GM21390 (cell line): Measurements from ENCODE around the gene NDUFAF3.
A peak's percentile ranks its signal among the peaks of the same experiment; 100 is the strongest.
"Not testable (repeated sequence)": the region's sequence is repeated elsewhere in the genome, so short reads cannot be mapped to it uniquely, and the experiment has no call there.

ENCODE experiments used
- ATAC-seq: cut with Tn5 transposase; IDR thresholded peaks from one replicate; pipeline ENCODE4 v1.9.1; 2021; ENCODE audit not compliant: unreplicated experiment

Gene NDUFAF3

DNA sequence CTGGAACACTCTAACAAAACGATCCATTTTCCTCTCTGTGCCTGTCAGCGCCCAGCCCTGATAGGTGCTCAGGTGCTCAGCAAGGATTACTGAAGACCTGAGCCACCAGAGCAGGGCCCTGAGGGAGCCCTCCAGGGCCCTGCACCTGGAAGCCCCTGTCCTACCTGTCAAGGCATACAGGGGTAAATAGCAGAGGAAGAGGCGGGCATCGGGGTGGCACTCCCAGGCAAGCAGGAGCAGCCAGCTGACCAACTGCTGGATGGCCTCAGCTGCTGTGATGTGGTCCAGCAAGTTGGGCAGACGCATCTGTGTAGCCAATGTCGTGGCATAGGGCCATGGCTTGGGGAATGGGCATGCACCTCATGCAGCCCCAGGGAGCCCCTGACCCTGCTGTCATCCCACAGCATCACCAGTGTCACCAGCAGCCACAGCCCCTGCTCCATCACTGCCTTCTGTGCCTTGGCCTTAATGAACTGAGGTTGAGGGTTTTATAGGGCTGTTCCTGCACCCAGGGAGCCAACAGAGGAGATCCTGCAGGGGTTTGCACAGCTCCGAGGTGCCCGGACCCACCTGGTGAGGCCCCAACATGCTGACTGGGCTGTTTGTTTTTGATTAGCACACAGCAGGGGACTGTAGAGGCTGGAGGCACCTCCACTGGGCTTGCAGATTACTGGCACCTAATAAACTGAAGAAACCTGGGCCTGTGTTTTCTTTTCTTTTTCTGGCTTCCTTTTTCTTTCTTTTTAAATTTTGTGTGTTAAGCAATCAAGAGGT is 22.6 kb upstream of the NDUFAF3 start:
- no peak for ATAC-seq

DNA sequence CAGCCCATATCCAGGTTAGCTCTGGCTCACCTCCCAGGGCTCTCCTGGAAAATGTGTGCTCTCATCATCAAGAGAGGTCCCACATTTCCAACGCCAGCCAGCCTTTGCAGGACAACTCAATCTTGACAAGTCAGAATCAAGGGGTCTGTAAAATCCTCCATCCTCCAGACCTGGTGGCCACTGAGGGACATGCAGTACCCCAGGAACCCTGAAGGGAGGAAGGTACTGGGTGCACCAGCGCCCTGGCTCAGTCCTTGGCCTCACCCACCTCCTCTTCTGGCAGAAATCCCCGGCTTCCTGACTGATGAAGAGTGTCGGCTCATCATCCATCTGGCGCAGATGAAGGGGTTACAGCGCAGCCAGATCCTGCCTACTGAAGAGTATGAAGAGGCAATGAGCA is 20.8 kb upstream of the NDUFAF3 start:
- ATAC-seq = no peak

DNA sequence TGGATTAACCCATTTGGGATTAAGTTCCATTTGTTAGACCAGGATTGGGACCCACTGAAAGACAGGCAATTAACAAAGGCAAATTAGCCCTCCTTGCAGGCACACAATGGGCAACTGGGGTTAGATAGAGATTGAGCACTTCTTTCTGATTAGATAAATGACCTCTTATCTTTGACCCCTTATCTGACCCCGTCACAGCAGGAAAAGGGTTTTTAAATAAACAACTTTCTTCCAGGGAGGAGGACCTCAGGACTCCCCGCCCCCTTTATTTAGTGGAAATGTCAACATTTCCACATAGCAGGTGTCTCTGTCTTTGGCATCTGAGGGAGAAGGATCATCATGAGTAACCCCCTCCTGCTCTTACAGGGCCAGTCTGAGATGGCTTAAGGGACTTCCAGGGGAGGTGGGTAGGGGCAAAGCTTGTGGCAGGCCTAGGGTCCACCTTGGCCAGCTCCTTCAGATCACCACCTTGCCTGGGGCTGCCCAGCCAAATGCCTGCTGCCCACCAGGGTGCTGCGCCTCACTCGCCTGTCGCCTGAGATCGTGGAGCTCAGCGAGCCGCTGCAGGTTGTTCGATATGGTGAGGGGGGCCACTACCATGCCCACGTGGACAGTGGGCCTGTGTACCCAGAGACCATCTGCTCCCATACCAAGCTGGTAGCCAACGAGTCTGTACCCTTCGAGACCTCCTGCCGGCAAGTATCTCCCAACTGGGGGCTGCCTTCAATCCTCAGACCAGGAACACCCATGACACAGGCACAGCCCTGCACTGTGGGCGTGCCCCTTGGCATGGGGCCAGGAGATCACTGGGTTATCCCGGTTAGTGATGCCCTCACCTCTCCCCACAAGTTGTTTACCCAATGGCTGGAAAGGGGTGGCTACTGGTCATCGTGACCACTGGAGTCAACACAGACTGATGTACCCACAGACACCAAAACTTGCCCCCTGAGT is 17.3 kb upstream of the NDUFAF3 start:
- ATAC-seq = no peak

DNA sequence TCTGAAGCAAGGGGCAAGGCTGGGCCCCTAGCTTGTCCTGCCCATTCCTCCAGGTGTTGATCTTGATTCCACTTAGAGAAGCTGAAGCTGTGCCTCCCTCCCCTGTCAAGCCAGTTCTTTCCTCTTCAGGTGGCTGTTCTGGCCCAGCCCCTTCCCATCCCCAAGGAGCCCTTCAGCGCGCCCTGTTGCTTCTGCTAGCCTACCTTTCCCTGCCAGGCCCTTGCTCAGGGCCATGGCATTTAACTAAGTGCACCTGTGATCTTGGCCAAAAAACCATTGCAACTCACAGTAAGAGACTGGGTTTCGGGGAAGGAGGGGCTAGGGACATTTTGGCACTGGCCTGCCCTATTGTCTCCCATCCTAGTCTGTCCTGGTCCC is 16.6 kb upstream of the NDUFAF3 start:
- ATAC-seq = no peak

DNA sequence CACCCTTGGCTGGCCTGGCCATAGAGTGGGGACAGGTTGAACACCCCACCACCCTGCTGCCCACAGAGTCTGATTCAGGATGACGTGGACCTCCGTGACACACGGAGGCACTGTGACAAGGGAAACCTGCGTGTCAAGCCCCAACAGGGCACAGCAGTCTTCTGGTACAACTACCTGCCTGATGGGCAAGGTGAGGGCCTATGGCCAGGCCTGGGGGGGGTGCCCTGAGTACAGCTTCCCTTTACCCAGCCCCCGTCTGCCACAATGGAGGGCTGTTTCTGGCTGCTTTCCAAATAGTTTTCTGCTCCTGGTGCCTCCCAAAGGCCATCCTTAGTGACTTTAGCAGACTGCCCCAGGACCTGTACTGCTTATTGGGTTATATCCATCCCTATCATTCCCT is 15.9 kb upstream of the NDUFAF3 start:
- no peak for ATAC-seq

DNA sequence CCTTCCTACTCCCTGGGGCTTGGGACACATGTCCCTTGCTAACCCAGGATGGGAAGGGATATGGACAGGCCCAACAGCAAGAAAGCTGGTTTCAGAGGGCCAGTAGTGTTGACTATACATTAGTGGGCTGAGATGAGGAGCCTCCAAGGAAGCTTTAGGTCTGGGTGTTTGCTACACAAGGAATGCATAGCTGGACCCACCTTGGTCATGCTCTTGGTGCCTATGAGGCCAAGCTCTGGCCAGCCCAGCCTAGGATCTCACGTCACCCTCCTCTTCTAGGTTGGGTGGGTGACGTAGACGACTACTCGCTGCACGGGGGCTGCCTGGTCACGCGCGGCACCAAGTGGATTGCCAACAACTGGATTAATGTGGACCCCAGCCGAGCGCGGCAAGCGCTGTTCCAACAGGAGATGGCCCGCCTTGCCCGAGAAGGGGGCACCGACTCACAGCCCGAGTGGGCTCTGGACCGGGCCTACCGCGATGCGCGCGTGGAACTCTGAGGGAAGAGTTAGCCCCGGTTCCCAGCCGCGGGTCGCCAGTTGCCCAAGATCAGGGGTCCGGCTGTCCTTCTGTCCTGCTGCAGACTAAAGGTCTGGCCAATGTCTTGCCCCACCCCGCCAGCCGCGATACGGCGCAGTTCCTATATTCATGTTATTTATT is 15.4 kb upstream of the NDUFAF3 start:
- no peak for ATAC-seq

DNA sequence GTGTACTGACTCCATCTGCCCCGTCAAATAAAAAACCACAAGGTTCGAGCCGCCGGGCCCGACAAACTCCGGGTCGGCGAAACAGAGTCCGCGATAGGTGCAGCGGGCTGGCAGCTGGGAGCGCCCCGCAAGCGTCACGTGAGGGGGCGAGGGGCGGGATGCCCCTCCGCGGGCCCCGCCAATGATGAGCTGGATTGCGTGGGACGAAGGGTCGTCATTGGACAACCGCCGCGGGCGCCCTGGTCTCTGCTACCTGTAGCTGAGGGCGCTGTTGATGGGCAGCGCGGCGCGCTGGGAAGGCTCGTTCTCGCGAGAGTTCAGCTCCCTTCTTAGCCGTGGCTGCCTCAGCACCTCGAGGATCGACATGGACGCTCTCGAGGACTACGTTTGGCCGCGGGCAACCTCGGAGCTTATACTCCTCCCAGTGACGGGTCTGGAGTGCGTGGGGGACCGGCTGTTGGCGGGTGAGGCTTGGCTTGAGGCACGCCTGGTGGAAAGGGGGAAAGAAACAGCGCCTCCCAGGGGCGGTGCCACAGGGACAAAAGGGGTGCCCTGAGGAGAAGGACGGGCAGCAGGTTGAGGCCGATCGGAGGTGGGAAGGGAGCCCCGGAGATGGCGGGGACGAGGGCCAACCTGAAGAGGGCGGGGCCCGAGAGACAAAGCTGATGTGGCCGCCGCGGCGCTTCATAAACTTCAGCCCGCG is 14.7 kb upstream of the NDUFAF3 start, which contains the start of gene WDR6:
Gene WDR6, plus strand, starts transcription at position 324 of the 703 bp plus-strand sequence. Its CDS starts 41 bp downstream, at position 365.
- ATAC-seq = peak; percentile 83

DNA sequence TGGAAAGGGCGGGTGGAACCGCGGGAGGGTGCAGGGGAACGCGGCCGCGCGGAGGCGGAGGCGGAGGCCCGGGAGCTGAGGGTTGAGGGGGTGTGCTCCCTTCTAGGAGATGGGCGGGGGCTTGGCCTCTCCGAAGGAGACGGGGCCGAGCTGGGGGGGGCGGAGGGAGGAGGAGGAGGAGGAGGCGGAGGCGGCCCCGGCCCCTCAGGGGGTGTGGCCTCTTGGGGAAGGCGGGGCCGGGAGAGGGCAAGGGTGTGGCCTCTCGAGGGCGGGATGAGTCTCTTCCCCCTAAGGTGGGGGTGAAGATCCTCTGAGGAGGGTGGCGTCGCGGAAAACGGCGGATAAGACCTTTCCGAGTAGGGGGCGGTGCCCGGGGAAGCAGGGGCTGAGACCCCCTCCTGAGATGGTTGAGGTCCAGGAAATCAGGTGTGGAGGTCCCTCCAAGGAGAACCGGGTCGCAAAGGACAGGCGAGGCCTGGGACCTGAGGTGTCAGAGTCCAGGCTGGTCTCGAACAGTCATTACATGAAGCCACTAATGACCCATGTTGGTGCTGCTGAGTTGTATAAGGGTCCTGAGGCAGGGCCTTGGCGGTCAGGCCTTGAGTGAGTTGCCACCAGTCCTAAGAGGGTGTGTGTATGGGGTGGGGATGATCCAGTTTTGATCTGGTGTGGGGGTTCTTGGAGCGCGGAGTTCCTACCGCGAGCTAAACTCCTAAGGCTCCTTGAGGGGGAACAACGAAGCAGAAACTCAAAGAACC is 14.0 kb upstream of the NDUFAF3 start:
- ATAC-seq = peak; percentile 45

DNA sequence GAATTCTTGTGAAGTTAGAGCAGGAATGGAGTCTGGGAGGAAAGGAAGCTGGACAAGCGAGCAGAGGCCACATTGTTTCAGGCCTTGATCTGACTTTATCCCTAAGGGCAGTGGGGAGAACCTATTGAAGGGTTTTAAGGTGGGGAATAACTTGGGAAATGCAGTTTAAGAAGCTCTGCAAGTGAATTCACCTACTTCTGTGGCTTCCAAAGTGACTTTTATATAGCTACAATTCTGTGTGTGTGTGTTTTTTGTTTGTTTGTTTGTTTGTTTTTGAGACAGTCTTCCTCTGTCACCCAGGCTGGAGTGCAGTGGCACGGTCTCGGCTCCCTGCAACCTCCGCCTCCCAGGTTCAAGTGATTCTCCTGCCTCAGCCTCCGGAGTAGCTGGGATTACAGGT is 13.3 kb upstream of the NDUFAF3 start:
- not testable (repeated sequence) for ATAC-seq

DNA sequence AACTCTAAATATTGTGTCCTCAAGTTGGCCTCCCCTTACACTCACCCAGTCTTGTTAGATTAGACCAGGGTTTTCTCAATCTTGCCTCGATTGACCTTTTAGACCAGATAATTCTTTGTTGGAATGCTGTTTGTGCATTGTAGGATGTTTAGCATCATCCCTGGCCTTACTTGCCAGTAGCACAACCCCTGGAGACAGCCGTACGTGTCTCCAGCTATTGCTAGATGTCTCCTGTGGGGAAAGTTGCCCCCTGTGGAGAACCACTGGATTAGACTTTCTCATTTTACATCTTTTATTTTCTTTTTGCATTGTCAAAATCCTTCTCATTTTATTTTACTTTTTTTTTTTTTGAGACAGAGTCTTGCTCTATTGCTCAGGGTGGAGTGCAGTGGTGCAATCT is 12.5 kb upstream of the NDUFAF3 start:
- ATAC-seq = no peak

DNA sequence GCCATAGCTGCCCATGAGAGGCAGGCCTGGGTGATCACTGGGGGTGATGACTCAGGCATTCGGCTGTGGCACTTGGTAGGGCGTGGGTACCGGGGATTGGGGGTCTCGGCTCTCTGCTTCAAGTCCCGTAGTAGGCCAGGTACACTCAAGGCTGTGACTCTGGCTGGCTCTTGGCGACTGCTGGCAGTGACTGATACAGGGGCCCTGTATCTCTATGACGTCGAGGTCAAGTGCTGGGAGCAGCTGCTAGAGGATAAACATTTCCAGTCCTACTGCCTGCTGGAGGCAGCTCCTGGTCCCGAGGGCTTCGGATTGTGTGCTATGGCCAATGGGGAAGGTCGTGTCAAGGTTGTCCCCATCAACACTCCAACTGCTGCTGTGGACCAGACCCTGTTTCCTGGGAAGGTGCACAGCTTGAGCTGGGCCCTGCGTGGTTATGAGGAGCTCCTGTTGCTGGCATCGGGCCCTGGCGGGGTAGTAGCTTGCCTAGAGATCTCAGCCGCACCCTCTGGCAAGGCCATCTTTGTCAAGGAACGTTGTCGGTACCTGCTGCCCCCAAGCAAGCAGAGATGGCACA is 9.4 kb upstream of the NDUFAF3 start:
- no peak for ATAC-seq

DNA sequence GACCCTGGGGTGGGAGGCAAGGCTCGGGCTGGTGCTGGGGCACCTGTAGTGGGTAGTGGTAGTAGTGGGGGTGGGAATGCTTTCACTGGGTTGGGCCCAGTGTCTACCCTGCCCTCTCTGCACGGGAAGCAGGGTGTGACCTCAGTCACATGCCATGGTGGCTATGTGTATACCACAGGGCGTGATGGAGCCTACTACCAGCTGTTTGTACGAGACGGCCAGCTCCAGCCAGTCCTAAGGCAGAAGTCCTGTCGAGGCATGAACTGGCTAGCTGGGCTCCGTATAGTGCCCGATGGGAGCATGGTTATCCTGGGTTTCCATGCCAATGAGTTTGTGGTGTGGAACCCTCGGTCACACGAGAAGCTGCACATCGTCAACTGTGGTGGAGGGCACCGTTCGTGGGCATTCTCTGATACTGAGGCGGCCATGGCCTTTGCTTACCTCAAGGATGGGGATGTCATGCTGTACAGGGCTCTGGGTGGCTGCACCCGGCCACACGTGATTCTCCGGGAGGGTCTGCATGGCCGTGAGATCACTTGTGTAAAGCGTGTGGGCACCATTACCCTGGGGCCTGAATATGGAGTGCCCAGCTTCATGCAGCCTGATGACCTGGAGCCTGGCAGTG is 8.7 kb upstream of the NDUFAF3 start:
- ATAC-seq = no peak

DNA sequence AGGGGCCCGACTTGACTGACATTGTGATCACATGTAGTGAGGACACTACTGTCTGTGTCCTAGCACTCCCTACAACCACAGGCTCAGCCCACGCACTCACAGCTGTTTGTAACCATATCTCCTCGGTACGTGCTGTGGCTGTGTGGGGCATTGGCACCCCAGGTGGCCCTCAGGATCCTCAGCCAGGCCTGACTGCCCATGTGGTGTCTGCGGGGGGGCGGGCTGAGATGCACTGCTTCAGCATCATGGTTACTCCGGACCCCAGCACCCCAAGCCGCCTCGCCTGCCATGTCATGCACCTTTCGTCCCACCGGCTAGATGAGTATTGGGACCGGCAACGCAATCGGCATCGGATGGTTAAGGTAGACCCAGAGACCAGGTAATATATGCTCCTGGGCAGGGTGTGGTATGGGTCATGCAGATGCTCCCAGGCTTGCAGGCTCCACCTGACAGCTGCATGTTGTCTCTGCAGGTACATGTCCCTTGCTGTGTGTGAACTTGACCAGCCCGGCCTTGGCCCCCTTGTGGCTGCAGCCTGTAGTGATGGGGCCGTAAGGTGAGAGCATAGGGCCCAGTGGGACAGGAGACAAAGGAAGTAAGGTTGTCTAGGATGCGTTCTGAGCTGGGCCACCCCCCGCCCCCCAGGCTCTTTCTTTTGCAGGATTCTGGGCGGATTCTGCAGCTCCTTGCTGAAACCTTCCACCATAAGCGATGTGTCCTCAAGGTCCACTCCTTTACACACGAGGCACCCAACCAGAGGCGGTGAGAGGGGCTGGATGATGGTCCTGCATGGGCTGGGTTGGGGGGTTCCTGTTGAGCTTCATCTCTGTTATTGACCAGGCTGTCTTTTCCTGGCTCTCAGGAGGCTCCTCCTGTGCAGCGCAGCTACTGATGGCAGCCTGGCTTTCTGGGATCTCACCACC is 7.9 kb upstream of the NDUFAF3 start:
- no peak for ATAC-seq

DNA sequence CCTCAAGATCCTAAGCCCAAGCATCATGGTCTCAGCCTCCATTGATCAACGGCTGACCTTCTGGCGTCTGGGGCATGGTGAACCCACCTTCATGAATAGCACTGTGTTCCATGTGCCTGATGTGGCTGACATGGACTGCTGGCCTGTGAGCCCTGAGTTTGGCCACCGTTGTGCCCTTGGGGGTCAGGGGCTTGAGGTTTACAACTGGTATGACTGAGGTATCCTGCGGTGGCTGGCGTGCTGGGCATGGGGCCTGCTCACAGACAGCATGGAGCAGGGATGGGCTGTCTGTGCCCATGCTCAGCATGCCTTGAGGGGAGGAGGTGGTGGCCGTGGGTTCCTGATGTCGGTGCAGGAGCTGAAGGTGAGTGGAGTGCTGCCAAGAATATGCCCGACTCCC is 6.8 kb upstream of the NDUFAF3 start:
- ATAC-seq = no peak

DNA sequence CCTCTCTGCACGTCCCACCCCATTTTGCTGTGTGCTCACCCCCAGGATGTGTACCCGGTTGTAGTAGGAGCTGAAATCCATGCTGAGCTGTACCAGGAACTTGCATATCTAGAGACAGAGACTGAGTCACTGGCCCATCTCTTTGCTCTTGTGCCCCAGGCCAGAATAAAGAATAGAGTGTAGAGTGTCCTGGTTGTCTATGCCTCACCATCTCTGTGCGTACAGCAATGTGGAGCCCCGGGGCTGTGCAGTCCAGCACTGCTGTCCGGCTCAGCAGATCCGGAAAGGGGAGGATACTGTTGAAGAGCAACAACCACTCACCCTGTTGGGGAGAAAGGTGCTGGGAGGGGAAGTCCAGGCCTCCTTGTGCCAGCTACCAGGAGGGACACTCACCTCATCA is 6.2 kb upstream of the NDUFAF3 start:
- ATAC-seq = no peak

DNA sequence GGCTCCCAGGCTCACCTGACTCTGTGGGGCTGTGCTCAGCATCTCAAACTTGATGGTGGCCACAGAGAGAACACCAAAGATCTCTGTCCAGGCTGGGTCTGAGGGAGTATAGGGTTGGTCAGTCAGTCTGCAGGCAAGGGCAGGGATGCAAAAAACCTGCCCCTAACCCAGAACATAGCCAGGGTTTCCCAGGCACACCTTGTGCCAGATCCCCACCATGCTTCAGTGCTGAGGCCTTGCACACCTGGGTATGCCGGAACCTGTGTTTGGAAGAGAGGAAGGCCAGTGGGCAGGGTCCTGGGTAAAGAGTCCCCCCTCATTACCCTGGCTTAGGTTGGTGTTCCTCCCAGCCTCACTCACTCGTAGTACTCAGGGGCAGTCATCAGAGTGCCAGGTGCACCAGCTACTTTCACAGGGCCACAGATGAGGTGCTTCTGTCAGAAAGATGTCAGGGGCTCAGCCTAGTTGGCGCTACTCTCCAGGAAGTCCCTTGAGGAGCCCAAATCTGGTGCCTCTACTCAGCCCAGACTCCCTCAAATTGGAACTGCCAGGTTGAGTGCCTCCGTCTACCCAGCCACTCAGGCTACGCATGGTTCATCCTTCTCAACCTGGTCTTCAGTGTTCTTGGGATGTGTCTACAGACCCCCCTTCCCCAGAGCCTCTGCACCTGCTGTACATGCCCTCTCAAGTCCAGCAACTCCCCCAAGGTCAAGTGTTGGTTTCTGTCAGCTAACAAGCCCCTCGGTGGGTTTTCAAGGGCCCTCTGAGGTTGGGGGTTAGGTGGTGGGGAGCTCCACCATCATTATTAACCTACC is 5.3 kb upstream of the NDUFAF3 start:
- ATAC-seq = no peak

DNA sequence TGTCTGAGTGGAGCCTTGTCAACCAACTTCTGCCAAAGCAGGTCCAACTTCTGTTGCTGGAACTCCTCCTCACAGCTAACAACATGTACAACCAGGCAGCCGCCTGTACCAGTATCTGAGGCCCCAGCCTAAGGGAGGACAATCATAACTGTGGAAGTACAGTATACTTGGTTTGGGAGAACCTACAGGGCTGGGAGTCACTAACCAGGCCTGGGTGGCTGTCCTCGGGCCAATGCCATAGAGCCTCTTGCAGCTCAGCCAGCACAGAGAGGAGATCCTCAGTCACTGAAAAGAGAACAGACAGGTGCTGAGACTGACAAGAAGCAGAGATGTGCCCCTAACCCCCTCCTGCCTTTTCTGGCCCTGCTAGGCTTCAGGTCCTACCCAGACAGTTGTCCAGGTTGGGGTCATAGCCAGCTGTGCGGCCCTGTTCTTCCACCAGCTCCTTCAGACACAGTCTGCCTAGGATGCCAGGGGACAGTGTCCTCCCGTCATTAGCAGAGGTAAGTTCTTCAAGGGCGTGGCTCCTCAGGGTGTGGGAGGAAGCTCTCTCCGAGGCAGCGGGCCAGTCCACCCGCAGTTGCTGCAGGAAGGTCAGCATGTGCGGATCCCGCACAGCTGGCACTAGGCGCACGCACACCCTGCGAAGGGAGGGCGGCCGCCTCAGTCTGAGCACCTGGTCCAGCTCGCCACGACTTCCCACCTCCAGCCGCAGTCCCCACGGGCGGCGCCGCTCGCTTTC is 4.5 kb upstream of the NDUFAF3 start:
- no peak for ATAC-seq
